ENCODE measurements around the gene CFAP99.

DNA sequence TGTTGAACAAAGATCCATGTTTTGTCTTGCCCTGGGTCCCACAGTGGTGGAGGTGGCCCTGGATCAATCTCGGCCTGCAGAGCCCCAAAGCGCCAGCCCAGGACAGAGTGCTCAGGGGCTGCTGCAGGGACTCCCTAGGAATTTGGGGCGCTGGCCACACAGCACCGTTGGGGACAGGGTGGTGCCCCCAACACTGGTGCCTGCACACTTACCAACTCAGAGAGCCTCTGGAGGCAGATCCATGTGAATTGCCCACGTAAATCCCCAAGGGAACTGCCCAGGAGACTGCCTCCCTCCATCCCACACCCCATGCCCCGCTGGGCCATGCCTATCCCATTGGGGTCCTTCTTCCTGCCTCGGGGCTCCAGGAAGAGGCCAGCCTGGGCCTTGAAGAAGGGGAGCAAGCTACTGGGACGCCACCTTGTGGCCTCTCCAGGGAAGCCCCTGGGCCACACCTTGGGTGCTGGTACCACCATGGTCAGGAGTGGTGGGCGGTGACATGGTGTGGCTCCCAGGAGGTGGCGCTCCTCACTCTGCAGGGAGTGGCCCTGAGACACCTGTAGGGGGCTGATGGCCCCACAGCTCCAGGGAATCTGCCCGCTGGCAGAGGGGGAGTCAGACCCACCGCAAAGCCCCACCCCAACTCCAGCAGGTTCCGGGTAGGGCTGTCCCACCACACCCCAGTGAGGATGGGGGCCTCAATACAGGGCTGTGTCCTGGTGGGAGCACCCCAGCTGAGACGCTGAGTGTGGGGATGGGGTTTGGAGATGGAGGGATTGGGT is 22.8 kb downstream of the CFAP99 start:
- TF ChIP-seq, protein P1, sequence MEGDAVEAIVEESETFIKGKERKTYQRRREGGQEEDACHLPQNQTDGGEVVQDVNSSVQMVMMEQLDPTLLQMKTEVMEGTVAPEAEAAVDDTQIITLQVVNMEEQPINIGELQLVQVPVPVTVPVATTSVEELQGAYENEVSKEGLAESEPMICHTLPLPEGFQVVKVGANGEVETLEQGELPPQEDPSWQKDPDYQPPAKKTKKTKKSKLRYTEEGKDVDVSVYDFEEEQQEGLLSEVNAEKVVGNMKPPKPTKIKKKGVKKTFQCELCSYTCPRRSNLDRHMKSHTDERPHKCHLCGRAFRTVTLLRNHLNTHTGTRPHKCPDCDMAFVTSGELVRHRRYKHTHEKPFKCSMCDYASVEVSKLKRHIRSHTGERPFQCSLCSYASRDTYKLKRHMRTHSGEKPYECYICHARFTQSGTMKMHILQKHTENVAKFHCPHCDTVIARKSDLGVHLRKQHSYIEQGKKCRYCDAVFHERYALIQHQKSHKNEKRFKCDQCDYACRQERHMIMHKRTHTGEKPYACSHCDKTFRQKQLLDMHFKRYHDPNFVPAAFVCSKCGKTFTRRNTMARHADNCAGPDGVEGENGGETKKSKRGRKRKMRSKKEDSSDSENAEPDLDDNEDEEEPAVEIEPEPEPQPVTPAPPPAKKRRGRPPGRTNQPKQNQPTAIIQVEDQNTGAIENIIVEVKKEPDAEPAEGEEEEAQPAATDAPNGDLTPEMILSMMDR (IDR thresholded peaks at IDR 0.05): no peak
- TF ChIP-seq POLR2A (IDR thresholded peaks at IDR 0.05): no peak
